GM19395 (cell line): ENCODE results near the gene NUP210L.
"Not testable (repeated sequence)": the region's sequence is repeated elsewhere in the genome, so short reads cannot be mapped to it uniquely, and the experiment has no call there.

ENCODE experiments used
- ATAC-seq: cut with Tn5 transposase; IDR thresholded peaks from one replicate; pipeline ENCODE4 v1.9.1; 2021; ENCODE audit warnings: mild to moderate bottlenecking, moderate library complexity; ENCODE audit not compliant: unreplicated experiment

Gene NUP210L

DNA sequence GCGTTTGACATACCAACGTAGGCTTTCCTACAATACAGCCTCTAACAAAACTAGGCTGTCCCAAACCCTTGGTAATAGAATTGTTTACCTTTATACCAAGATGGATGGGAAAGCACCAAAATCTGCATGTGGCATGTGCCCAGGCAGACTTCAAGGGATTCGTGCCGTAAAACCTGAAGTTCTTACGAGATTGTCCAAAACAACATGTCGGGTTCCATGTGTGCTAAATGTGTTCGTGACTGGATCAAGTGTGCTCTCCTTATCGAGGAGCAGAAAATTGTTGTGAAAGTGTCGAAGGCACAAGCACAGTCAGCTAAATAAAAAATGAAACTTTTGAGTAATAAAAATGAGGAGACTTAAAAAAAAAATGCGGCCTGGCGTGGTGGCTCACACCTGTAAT lies 159.2 kb downstream of the NUP210L start:
- ATAC-seq = no peak

GRCh38 chr1:153995202-153995601 lies 159.7 kb downstream of the NUP210L start:
- no peak for ATAC-seq

GRCh38 chr1:153991806-153992205 lies 163.1 kb downstream of the NUP210L start:
- ATAC-seq = no peak

DNA sequence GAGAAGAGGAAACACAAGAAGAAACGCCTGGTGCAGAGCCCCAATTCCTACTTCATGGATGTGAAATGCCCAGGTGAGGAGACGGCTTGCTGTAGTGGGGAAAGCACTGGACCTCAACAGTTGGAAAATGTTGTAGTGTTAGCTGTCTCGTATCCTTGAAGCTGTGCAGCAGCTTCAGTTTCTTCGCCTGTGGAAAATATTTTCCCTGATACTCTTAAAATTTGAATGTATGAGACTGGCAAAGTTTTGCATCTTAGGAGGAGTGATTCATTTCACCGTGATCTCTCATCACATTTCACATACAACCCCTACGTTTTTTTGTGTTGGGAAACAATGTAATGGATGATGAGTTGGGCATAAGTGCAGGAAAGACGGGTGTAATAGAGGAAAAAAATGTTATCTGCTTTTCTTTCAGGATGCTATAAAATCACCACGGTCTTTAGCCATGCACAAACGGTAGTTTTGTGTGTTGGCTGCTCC lies 163.7 kb downstream of the NUP210L start:
- no peak for ATAC-seq

DNA sequence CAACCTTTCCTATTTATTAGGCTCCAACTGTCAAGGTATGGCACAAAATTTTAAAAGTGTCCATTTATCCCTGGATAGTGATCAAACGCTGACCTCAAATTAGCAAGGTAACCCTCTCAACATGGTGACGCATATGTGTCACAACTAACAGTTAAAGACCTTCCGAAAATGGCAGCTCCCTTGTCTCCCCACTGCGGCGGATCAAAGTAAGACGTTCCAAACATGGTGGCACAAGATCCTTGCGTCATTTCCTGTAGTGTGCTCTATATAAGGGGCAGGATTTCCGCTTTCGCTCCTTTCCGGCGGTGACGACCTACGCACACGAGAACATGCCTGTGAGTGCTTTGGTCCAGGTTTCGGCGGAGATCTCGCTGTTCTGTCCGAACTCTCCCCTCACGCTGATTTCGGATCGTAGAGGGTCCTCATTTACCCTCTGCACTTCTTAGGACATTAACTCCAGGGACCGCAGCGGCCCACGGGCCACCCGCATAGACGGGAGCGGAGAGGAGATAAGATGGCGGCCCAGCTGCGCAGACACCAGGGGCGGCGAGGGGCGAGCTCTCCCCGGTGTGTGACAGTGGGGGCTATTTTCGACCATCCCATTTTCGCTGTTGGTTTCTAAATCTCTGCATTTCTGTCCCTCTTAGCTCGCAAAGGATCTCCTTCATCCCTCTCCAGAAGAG lies 164.3 kb downstream of the NUP210L start, which contains the start of gene RPS27:
TSS of gene RPS27 (plus strand) at position 295 of the 683 bp plus-strand sequence. CDS start at position 330, 35 bp downstream.
- peak; percentile 61 for ATAC-seq

GRCh38 chr1:153987621-153988020 lies 167.3 kb downstream of the NUP210L start:
- no peak for ATAC-seq

- no peak for ATAC-seq
Observed at GRCh38 chr1:153985941-153986761, 168.7 kb downstream of the NUP210L start, which contains the start of gene RAB13. TSS of gene RAB13 (minus strand) at chr1:153986339. CDS start at chr1:153986236, 103 bp downstream.

GRCh38 chr1:153985341-153985912 lies 169.4 kb downstream of the NUP210L start:
- ATAC-seq = no peak

DNA sequence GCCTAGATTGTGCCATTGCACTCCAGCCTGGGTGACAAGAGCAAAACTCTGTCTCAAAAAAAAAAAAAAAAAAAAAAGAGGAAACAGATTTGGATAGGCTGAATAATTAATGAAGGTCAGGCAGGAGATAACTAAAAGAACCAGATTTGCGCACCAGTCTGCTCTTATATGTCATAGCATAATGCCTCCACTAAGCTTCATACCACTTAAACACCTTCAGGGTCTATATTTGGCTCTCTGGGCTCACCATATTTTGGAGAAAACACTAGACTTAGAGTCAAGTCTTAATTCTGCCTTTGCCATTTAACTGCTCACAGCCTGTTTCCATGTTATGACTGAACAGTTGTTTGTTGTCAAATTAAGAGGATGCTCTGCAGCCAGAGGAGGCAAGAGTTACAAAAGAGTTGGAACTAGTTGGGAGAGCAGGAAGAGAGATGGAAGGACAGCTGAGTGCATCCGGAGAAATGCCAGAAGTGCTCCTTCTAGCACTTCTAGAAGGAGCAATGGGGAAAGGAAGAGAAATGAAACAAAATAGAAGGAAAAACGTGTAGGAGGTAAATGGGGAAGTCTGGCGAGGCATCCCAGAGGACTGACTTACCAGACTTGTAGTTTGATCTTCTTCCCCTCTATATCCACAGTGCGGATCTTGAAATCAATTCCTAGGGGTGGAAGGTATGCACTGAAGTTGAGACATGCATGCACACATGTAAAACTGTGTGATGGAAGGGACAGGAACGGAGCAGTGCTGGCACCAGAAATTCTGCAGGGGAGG lies 170.6 kb downstream of the NUP210L start:
- ATAC-seq = no peak

GRCh38 chr1:153981735-153982134 lies 173.1 kb downstream of the NUP210L start:
- ATAC-seq = not testable (repeated sequence)

GRCh38 chr1:153979091-153979490 lies 175.8 kb downstream of the NUP210L start:
- not testable (repeated sequence) for ATAC-seq

GRCh38 chr1:153978274-153978909 lies 176.5 kb downstream of the NUP210L start:
- no peak for ATAC-seq

- no peak for ATAC-seq
Observed at GRCh38 chr1:153977250-153978240, 177.3 kb downstream of the NUP210L start, which contains the start of gene JTB. TSS of gene JTB (minus strand) at chr1:153977674. CDS start at chr1:153977252, 422 bp downstream.

DNA sequence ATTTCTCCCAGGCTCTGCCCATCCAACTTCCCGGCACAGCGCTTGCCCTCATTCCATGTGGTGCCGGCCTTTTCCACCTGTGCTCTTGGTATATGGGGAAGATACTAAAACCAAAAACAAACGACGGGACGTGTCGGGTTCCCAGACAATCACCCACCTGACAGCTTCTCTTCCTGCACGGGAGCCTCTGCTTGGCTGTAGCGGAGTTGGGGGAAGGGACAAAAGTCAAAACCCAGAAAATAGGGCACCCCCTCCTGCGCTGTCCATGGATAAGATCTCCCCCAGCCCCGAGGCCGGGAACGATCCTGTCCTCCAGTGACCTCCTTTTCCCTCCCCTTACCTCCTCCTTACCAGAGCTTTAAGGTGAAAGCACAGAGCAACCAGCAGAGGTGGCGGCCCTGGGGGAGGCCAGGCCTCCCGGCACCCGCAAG lies 178.0 kb downstream of the NUP210L start:
- no peak for ATAC-seq

DNA sequence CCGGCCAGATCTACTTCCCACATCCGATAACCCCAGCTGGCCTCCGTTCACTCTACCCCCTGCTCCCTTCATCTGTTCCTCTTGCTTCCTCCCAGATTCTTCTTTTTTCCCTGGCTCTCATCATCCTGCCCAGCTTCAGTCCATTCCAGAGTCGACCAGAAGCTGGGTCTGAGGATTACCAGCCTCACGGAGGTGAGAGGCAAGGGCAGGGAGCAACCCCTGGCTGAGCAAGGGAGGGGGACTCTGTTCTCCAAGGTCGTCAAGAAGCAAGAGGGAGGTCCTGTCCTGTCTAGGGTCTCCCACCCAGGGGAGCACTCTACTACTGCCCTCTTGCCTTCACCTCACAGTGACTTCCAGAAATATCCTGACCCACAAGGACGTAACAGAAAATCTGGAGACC lies 181.3 kb downstream of the NUP210L start:
- ATAC-seq = no peak

- ATAC-seq = no peak
Observed at GRCh38 chr1:153973071-153973470, 181.8 kb downstream of the NUP210L start.

GRCh38 chr1:153970346-153970745 lies 184.5 kb downstream of the NUP210L start:
- ATAC-seq = no peak

- ATAC-seq = no peak
Observed at GRCh38 chr1:153968972-153969371, 185.9 kb downstream of the NUP210L start.

GRCh38 chr1:153968408-153968807 lies 186.5 kb downstream of the NUP210L start:
- no peak for ATAC-seq
